ENCODE results near the gene ELN.

DNA sequence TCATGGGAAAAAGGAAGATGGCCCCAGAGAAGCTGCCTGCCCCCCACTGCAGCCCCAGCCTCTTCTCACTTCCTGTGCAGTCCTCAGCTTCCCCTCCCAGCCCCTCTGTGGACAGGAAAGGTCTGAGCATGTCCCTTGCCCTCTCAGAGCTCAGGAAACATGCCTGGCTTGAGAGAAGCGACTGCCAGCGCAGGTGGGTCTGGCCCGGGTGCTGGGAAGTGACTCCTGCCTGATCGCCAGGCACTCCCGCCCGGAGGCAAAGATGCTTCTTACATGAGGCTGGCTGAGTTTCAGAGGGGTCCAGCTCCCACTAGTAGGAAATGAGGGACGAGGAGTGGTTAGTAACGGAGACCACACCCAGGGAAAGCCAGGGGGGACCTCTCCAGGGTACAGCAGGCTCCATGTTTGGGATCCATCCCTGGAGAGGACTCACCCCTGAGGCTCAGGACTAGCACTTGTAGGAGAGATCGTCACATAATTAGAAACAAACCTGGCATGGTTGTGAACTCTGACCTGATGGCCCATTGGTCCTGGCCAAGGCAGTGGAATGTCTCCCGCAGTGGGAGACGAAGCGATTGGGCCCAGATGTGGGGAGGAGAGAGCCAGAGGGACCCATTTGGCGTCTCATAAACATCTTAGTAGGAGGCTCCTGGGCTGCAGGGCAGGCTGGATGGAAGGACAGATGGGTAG, 12.3 kb downstream of the ELN start:
- TF ChIP-seq, protein P1, sequence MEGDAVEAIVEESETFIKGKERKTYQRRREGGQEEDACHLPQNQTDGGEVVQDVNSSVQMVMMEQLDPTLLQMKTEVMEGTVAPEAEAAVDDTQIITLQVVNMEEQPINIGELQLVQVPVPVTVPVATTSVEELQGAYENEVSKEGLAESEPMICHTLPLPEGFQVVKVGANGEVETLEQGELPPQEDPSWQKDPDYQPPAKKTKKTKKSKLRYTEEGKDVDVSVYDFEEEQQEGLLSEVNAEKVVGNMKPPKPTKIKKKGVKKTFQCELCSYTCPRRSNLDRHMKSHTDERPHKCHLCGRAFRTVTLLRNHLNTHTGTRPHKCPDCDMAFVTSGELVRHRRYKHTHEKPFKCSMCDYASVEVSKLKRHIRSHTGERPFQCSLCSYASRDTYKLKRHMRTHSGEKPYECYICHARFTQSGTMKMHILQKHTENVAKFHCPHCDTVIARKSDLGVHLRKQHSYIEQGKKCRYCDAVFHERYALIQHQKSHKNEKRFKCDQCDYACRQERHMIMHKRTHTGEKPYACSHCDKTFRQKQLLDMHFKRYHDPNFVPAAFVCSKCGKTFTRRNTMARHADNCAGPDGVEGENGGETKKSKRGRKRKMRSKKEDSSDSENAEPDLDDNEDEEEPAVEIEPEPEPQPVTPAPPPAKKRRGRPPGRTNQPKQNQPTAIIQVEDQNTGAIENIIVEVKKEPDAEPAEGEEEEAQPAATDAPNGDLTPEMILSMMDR (IDR thresholded peaks at IDR 0.05) = no peak
- TF ChIP-seq POLR2A (IDR thresholded peaks at IDR 0.05) = no peak
